Subcutaneous adipose tissue (tissue), 4 donors: ENCODE results near the gene USP28. TPM values are rescaled to one million over a fixed set of nuclear protein-coding genes. Genes with fewer than 3 reads are reported as not detected.

ENCODE experiments used
- total RNA-seq, 4 donors: library from RNA; depleted of rRNA; stranded (reverse); fragments of >200 nt; gene quantifications; one replicate each; pipeline ENCODE4 v1.1.0, GENCODE V29; 2016
- TF ChIP-seq, protein P1 (sequence below): fragments of 450-650 bp; IDR thresholded peaks from one replicate; pipeline ENCODE4 v1.5.1; 2016; ENCODE audit warnings: low read depth, mild to moderate bottlenecking, control low read depth, antibody characterized with exemption, moderate library complexity

Gene USP28
- total RNA-seq, 4 donors from 2014 or later: 15.0 to 15.5 (median 15.1) TPM

DNA sequence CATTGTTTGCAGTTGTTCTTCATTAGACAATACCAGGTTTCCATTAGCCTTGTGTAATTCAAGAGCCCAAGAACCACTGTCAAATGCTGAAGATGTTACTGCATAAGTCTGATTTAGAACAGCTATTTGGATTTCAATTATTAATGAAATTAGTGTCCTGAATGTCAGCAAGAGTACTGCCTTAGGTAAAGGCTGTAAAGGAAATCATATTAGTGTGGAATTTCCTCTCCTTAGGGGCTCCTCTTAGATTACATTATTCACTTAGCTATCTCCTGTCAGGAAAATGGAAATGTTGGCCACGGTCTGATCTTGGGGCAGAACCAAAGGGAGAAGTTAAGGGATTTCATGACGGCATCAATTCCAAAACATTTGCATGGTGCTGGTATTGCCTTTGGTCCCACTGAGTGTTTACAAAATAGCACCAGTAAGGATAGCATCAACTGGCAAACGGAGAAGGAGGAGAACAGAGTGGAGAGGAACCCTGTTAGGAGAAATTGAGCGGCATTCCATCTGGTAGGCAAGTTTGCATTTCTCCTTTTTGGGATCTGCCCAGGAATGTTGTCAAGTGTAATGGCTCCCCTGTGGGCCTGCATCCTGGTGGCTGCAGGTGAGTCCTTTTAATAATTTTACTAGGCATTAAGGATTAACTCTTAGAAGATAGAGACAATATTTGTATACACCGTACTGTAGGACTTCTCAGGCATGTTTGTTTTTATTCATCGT lies 29.2 kb upstream of the USP28 start, which contains the start of gene HTR3B:
HTR3B (plus strand) TSS at position 418 of the 723 bp plus-strand sequence; CDS start at position 556, 138 bp downstream.
- TF ChIP-seq, protein P1, sequence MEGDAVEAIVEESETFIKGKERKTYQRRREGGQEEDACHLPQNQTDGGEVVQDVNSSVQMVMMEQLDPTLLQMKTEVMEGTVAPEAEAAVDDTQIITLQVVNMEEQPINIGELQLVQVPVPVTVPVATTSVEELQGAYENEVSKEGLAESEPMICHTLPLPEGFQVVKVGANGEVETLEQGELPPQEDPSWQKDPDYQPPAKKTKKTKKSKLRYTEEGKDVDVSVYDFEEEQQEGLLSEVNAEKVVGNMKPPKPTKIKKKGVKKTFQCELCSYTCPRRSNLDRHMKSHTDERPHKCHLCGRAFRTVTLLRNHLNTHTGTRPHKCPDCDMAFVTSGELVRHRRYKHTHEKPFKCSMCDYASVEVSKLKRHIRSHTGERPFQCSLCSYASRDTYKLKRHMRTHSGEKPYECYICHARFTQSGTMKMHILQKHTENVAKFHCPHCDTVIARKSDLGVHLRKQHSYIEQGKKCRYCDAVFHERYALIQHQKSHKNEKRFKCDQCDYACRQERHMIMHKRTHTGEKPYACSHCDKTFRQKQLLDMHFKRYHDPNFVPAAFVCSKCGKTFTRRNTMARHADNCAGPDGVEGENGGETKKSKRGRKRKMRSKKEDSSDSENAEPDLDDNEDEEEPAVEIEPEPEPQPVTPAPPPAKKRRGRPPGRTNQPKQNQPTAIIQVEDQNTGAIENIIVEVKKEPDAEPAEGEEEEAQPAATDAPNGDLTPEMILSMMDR: no peak

GRCh38 chr11:113901141-113901540 lies 25.8 kb upstream of the USP28 start:
- TF ChIP-seq, protein P1: no peak

- TF ChIP-seq, protein P1: no peak
Observed at GRCh38 chr11:113896156-113896879, 20.9 kb upstream of the USP28 start.

DNA sequence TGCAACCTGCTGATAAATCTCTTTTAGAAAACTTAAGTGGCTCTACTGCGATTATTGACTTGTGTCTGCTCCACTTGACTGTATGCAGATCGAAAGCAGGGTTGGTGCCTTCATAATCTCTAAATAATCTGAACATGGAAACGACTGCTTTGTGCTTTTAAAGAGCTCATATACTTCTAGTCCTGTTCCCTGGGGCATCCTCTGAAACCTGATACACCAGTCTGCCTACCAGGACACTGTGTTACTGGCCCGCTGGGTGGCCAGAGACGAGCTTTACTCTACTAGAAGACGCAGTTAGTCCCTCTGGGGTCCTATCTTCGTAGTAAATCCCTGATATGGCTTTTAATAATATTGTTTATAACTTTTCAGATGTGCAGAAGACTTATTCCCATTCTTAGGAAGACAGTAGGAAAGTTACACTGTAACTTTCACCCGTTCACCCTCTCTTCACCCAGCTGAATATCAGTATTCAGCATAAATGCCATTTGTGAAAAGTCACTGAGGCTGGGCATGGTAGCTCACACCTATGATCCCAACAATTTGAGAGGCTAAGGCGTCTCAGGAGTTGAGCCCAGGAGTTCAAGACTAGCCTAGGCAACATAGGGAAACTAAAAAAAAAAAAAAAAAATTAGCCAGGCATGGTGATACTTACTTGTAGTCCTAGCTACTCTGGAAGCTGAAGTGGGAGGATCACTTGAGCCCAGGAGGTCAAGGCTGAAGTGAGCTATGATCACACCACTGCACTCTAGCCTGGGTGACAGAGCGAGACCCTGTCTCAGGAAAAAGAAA lies 20.2 kb upstream of the USP28 start:
- TF ChIP-seq, protein P1: no peak

DNA sequence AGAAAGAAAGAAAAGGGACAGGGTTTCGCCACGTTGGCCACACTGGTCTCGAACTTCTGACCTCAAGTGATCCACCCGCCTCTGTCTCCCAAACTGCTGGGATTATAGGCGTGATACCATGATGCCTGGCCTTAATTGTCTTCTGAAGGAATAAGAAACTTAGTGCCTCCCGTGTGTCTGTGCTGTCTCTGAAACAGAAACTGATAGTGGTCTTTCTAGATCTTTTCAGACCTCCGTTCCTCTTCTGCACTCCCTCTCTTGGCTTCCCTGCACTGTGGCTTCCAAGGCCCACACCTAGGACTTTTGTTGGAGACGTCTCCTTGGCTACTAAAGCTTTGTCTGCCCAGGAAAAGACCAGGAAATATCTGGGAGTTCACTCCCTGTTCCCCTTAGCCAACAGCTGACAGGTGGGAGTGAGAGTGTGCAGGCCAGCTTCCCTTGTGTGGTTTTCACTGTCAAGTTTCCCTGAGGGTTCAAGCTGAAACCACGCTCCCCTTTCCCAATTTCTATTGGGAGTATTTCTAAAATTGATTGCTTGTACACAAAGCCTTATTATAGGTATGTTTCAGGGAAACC lies 19.1 kb upstream of the USP28 start:
- TF ChIP-seq, protein P1: no peak

- TF ChIP-seq, protein P1: no peak
Observed at GRCh38 chr11:113888848-113889247, 13.5 kb upstream of the USP28 start.
